Keratinocyte (primary cell): ENCODE results near the gene DNAJC11. TPM values are rescaled to one million over a fixed set of nuclear protein-coding genes. Genes with fewer than 3 reads are reported as not detected.

Experiments used
- DNase-seq: peaks from one replicate; pipeline ENCODE4 v3.0.0-alpha.2; 2011; ENCODE audit warnings: low read depth, missing footprints, low spot score
- FAIRE-seq: peaks from 2 replicates; lab custom pipeline; 2011; peaks lifted over from hg19 to GRCh38; lab: Jason Lieb, UNC
- H2AFZ ChIP-seq: 2 replicates; pipeline ENCODE4 v1.6.0; 2012; ENCODE audit warnings: low read length, control low read depth, inconsistent platforms; ENCODE audit not compliant: control insufficient read depth
- H3K27ac ChIP-seq: 2 replicates; pipeline ENCODE4 v1.5.1; 2011; ENCODE audit warnings: low read length; ENCODE audit not compliant: control insufficient read depth, insufficient read depth
- H3K27me3 ChIP-seq: 3 replicates; pipeline ENCODE4 v1.6.0; 2011; ENCODE audit warnings: low read length; ENCODE audit not compliant: control insufficient read depth, insufficient read depth; ENCODE audit errors: extremely low read depth
- H3K36me3 ChIP-seq, 2 experiments: 2 replicates in 1 of 2; 3 replicates in 1 of 2; pipeline ENCODE4 v1.5.1; 2011; ENCODE audit warnings: low read length in 2 of 2, mild to moderate bottlenecking in 1 of 2; ENCODE audit not compliant: control insufficient read depth in 2 of 2, insufficient read depth in 2 of 2; ENCODE audit errors: extremely low read depth in 1 of 2
- H3K4me1 ChIP-seq: 3 replicates; pipeline ENCODE4 v1.5.1; 2011; ENCODE audit warnings: low read length; ENCODE audit not compliant: control insufficient read depth, insufficient read depth; ENCODE audit errors: extremely low read depth
- H3K4me2 ChIP-seq: 3 replicates; pipeline ENCODE4 v1.6.0; 2011; ENCODE audit warnings: low read depth, low read length; ENCODE audit not compliant: control insufficient read depth, insufficient read depth; ENCODE audit errors: extremely low read depth
- H3K4me3 ChIP-seq, 3 experiments: fragments of 200-600 bp in 1 of 3; sonication (generic) in 1 of 3; 2 replicates in 2 of 3; 3 replicates in 1 of 3; pipeline ENCODE4 v1.5.1; 2011 to 2016; ENCODE audit warnings: low read length in 3 of 3, mild to moderate bottlenecking in 3 of 3, control low read depth in 2 of 3, inconsistent platforms in 1 of 3, low read depth in 1 of 3, mixed read lengths in 1 of 3, mixed run types in 1 of 3, moderate library complexity in 1 of 3; ENCODE audit not compliant: control insufficient read depth in 2 of 3, insufficient read depth in 2 of 3; ENCODE audit errors: extremely low read depth in 1 of 3
- H3K79me2 ChIP-seq: 2 replicates; pipeline ENCODE4 v1.6.0; 2012; ENCODE audit warnings: low read length; ENCODE audit not compliant: control insufficient read depth, insufficient read depth
- H3K9ac ChIP-seq: 3 replicates; pipeline ENCODE4 v1.6.0; 2011; ENCODE audit warnings: low read length; ENCODE audit not compliant: control insufficient read depth, insufficient read depth; ENCODE audit errors: extremely low read depth
- H3K9me1 ChIP-seq: 3 replicates; pipeline ENCODE4 v1.6.0; 2011; ENCODE audit warnings: low read length; ENCODE audit not compliant: control insufficient read depth, insufficient read depth; ENCODE audit errors: extremely low read depth
- H3K9me3 ChIP-seq: 2 replicates; pipeline ENCODE4 v1.5.1; 2012; ENCODE audit warnings: low read depth, low read length; ENCODE audit not compliant: control insufficient read depth
- H4K20me1 ChIP-seq: 3 replicates; pipeline ENCODE4 v1.6.0; 2011; ENCODE audit warnings: low read length; ENCODE audit not compliant: control insufficient read depth, insufficient read depth; ENCODE audit errors: extremely low read depth
- CTCF ChIP-seq, 3 experiments: IDR thresholded peaks in 1 of 3; conservative IDR thresholded peaks in 1 of 3; optimal IDR thresholded peaks in 1 of 3; 2 replicates in 2 of 3; 3 replicates in 1 of 3; pipeline versions ENCODE3 to v1.5.1; 2011; ENCODE audit warnings: low read length in 3 of 3, mild to moderate bottlenecking in 3 of 3, moderate library complexity in 2 of 3, control low read depth in 1 of 3, inconsistent platforms in 1 of 3; ENCODE audit not compliant: insufficient read depth in 2 of 3; ENCODE audit errors: extremely low read depth in 1 of 3
- EZH2 ChIP-seq: IDR thresholded peaks from one replicate; pipeline ENCODE4 v1.6.1; 2012; ENCODE audit warnings: inconsistent platforms, mild to moderate bottlenecking, low read length, moderate library complexity
- dilution Hi-C: fragments of 300-500 bp; cut with MboI; formaldehyde crosslinking; loops from one replicate; pipeline ENCODE4 v1.7.0; 2020; ENCODE audit warnings: low sequenced_read_pairs; ENCODE audit not compliant: extremely low pct_ligation_motif_present
- polyA plus RNA-seq, 5 experiments: library from polyadenylated mRNA; depleted of rRNA in 3 of 5; stranded (reverse) in 3 of 5; stranded (forward) in 1 of 5; unstranded in 1 of 5; fragments of >200 nt; gene quantifications; 1 replicate in 1 of 5; 2 replicates in 3 of 5; 3 replicates in 1 of 5; pipeline versions ENCODE4 v1.2.1 to v1.2.3, GENCODE V29; 2011 to 2012; ENCODE audit warnings: missing spikeins in 2 of 5, low read depth in 1 of 5, low replicate concordance in 1 of 5

The DNAJC11 gene
- polyA plus RNA-seq, 1 donor (not counting 4 experiments of a cell fraction or from before 2014, with no cell fraction given): 40.8 TPM

GRCh38 chr1:6622396-6623152, 79.0 kb downstream of the DNAJC11 start:
- no peaks in the 10 kb centered on the region for H3K9me3 ChIP-seq
- peaks cover 34% of the 10 kb centered on the region for H3K79me2 ChIP-seq
- no peak for TF ChIP-seq CTCF (optimal IDR thresholded peaks at IDR 0.05 in 1 of 3, IDR thresholded peaks at IDR 0.05 in 1 of 3, conservative IDR thresholded peaks at IDR 0.05 in 1 of 3; ENCODE audit: extremely low read depth in 1 of 3, insufficient read depth in 2 of 3, low read length in 3 of 3)
- no peak for TF ChIP-seq EZH2
- peaks cover 2% of the 10 kb centered on the region for H4K20me1 ChIP-seq
- H2AFZ ChIP-seq: no peak overlapping the region
- FAIRE-seq (no peak), DNase-seq (no peak)
- dilution Hi-C loops: no loop called here
- H3K9me1 ChIP-seq: no peaks in the 10 kb centered on the region
- peaks cover 21 to 25% of the 10 kb centered on the region in 2 experiments for H3K36me3 ChIP-seq
- no peak overlapping the region for H3K9ac ChIP-seq
- H3K27me3 ChIP-seq: no peaks in the 10 kb centered on the region
- peaks cover 11% of the 10 kb centered on the region for H3K4me1 ChIP-seq
- no peak overlapping the region for H3K27ac ChIP-seq
- no peak overlapping the region for H3K4me2 ChIP-seq
- no peak overlapping the region for H3K4me3 ChIP-seq

GRCh38 chr1:6621429-6622391, 79.9 kb downstream of the DNAJC11 start:
- H3K4me1 ChIP-seq: peaks cover 11% of the 10 kb centered on the region
- TF ChIP-seq CTCF (optimal IDR thresholded peaks at IDR 0.05 in 1 of 3, IDR thresholded peaks at IDR 0.05 in 1 of 3, conservative IDR thresholded peaks at IDR 0.05 in 1 of 3; ENCODE audit: extremely low read depth in 1 of 3, insufficient read depth in 2 of 3, low read length in 3 of 3) (no peak), EZH2 (no peak)
- FAIRE-seq: no peak
- no peak overlapping the region for H3K27ac ChIP-seq
- peaks cover 21 to 26% of the 10 kb centered on the region in 2 experiments for H3K36me3 ChIP-seq
- H3K4me2 ChIP-seq: no peak overlapping the region
- H3K79me2 ChIP-seq: peaks cover 34% of the 10 kb centered on the region
- dilution Hi-C loops: no loop called here
- H3K4me3 ChIP-seq: no peak overlapping the region
- H3K9me1 ChIP-seq: no peaks in the 10 kb centered on the region
- H3K27me3 ChIP-seq: no peaks in the 10 kb centered on the region
- no peak overlapping the region for H2AFZ ChIP-seq
- no peak overlapping the region for H3K9ac ChIP-seq
- no peaks in the 10 kb centered on the region for H3K9me3 ChIP-seq
- peaks cover 2% of the 10 kb centered on the region for H4K20me1 ChIP-seq
- DNase-seq: no peak
